Bronchial epithelial cell (primary cell): ENCODE results near the gene EPHB1. TPM values are rescaled to one million over a fixed set of nuclear protein-coding genes. Genes with fewer than 3 reads are reported as not detected.

Experiments used
- DNase-seq: peaks from one replicate; pipeline ENCODE4 v3.0.0-alpha.2; 2010; ENCODE audit warnings: low read depth
- FAIRE-seq: peaks from 2 replicates; lab custom pipeline; 2011; peaks lifted over from hg19 to GRCh38; lab: Jason Lieb, UNC
- H3K27me3 ChIP-seq: 2 replicates; pipeline ENCODE4 v1.5.1; 2011; ENCODE audit warnings: low read length; ENCODE audit not compliant: control insufficient read depth, insufficient read depth
- H3K36me3 ChIP-seq: 2 replicates; pipeline ENCODE4 v1.5.1; 2011; ENCODE audit warnings: low read length; ENCODE audit not compliant: control insufficient read depth, insufficient read depth
- H3K4me3 ChIP-seq: 2 replicates; pipeline ENCODE4 v1.5.1; 2011; ENCODE audit warnings: mild to moderate bottlenecking, low read depth, low read length, control low read depth
- CTCF ChIP-seq: IDR thresholded peaks from 2 replicates; pipeline ENCODE4 v1.5.1; 2011; ENCODE audit warnings: mild to moderate bottlenecking, moderate library complexity, low read length, control low read depth, inconsistent platforms; ENCODE audit not compliant: insufficient read depth, severe bottlenecking
- total RNA-seq: library from RNA; depleted of rRNA; stranded (reverse); fragments of >200 nt; gene quantifications from 2 replicates; pipeline ENCODE4 v1.2.1, GENCODE V29; 2014

EPHB1 gene
- total RNA-seq, 1 donor from 2014 or later: under 0.01 TPM

- H3K4me3 ChIP-seq: no peak overlapping the region
- FAIRE-seq (no peak), DNase-seq (no peak)
- H3K36me3 ChIP-seq: no peaks in the 10 kb centered on the region
- H3K27me3 ChIP-seq: no peaks in the 10 kb centered on the region
- TF ChIP-seq CTCF: no peak
These were observed 136.2 kb downstream of the EPHB1 start for GRCh38 chr3:134931045-134931785.

GRCh38 chr3:134932035-134932434 lies 137.0 kb downstream of the EPHB1 start:
- Histone ChIP-seq H3K36me3 (no peaks in the 10 kb centered on the region), H3K4me3 (no peak overlapping the region), H3K27me3 (no peaks in the 10 kb centered on the region)
- FAIRE-seq: no peak
- no peak for DNase-seq
- TF ChIP-seq CTCF: no peak

GRCh38 chr3:134933997-134934396 lies 138.9 kb downstream of the EPHB1 start:
- Histone ChIP-seq H3K4me3 (no peak overlapping the region), H3K36me3 (no peaks in the 10 kb centered on the region), H3K27me3 (no peaks in the 10 kb centered on the region)
- TF ChIP-seq CTCF: no peak
- FAIRE-seq: no peak
- DNase-seq: no peak

- FAIRE-seq (no peak), DNase-seq (no peak)
- TF ChIP-seq CTCF: no peak
These were observed 139.9 kb downstream of the EPHB1 start for GRCh38 chr3:134934933-134935332.

GRCh38 chr3:134937256-134938028 lies 142.4 kb downstream of the EPHB1 start:
- Histone ChIP-seq H3K4me3 (no peak overlapping the region), H3K36me3 (no peaks in the 10 kb centered on the region), H3K27me3 (no peaks in the 10 kb centered on the region)
- TF ChIP-seq CTCF: no peak
- no peak for DNase-seq
- FAIRE-seq: no peak

More at GRCh38 chr3:134934933-134935332, 139.9 kb downstream of the EPHB1 start:
- Histone ChIP-seq H3K36me3 (no peaks in the 10 kb centered on the region), H3K4me3 (no peak overlapping the region), H3K27me3 (no peaks in the 10 kb centered on the region)
